Glutamatergic neuron (in vitro differentiated cells): ENCODE measurements around the gene NSUN7. TPM values are rescaled to one million over a fixed set of nuclear protein-coding genes. Genes with fewer than 3 reads are reported as not detected.

ENCODE experiments used
- DNase-seq: peaks from one replicate; pipeline ENCODE4 v3.0.0; 2022
- H3K27ac Mint-ChIP-seq: one replicate; pipeline ENCODE4 v1.8.0; 2020; ENCODE audit warnings: mild to moderate bottlenecking, mixed read lengths, inconsistent platforms; ENCODE audit not compliant: unreplicated experiment
- H3K27me3 Mint-ChIP-seq: one replicate; pipeline ENCODE4 v1.8.0; 2020; ENCODE audit warnings: mild to moderate bottlenecking, moderate library complexity, mixed read lengths, inconsistent platforms; ENCODE audit not compliant: unreplicated experiment
- H3K36me3 Mint-ChIP-seq: one replicate; pipeline ENCODE4 v1.8.0; 2020; ENCODE audit warnings: mild to moderate bottlenecking, mixed read lengths, inconsistent platforms; ENCODE audit not compliant: unreplicated experiment
- H3K4me1 Mint-ChIP-seq: one replicate; pipeline ENCODE4 v1.8.0; 2020; ENCODE audit warnings: mild to moderate bottlenecking, low read depth, mixed read lengths, inconsistent platforms; ENCODE audit not compliant: unreplicated experiment
- H3K4me3 Mint-ChIP-seq: one replicate; pipeline ENCODE4 v1.8.0; 2020; ENCODE audit warnings: mild to moderate bottlenecking, mixed read lengths, inconsistent platforms; ENCODE audit not compliant: unreplicated experiment
- H3K9me3 Mint-ChIP-seq: one replicate; pipeline ENCODE4 v1.8.0; 2020; ENCODE audit warnings: mild to moderate bottlenecking, moderate library complexity, mixed read lengths, inconsistent platforms; ENCODE audit not compliant: unreplicated experiment
- total RNA-seq: library from RNA; stranded (reverse); fragmentation: NEBNext Ultra II Directional; extraction: Animal tissue kit (Norgen Biotek cat#: 25700); gene quantifications from one replicate; pipeline ENCODE4 v1.2.1, GENCODE V29; 2021; ENCODE audit not compliant: unreplicated experiment
- TF ChIP-seq, protein P1 (sequence below): fragments of 200-600 bp; sonication (generic); IDR thresholded peaks from one replicate; pipeline ENCODE4 v1.5.0; 2021; ENCODE audit not compliant: partially characterized antibody, unreplicated experiment

NSUN7 gene
- total RNA-seq, 1 donor from 2014 or later = 0.25 TPM

- TF ChIP-seq, protein P1, sequence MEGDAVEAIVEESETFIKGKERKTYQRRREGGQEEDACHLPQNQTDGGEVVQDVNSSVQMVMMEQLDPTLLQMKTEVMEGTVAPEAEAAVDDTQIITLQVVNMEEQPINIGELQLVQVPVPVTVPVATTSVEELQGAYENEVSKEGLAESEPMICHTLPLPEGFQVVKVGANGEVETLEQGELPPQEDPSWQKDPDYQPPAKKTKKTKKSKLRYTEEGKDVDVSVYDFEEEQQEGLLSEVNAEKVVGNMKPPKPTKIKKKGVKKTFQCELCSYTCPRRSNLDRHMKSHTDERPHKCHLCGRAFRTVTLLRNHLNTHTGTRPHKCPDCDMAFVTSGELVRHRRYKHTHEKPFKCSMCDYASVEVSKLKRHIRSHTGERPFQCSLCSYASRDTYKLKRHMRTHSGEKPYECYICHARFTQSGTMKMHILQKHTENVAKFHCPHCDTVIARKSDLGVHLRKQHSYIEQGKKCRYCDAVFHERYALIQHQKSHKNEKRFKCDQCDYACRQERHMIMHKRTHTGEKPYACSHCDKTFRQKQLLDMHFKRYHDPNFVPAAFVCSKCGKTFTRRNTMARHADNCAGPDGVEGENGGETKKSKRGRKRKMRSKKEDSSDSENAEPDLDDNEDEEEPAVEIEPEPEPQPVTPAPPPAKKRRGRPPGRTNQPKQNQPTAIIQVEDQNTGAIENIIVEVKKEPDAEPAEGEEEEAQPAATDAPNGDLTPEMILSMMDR = no peak
- Mint-ChIP-seq H3K4me3 (no peak overlapping the region), H3K27ac (no peak overlapping the region), H3K27me3 (no peaks in the 10 kb centered on the region), H3K9me3 (no peaks in the 10 kb centered on the region), H3K36me3 (no peaks in the 10 kb centered on the region), H3K4me1 (no peaks in the 10 kb centered on the region)
- DNase-seq = no peak
Measured at GRCh38 chr4:40728333-40728732, 21.4 kb upstream of the NSUN7 start.

DNA sequence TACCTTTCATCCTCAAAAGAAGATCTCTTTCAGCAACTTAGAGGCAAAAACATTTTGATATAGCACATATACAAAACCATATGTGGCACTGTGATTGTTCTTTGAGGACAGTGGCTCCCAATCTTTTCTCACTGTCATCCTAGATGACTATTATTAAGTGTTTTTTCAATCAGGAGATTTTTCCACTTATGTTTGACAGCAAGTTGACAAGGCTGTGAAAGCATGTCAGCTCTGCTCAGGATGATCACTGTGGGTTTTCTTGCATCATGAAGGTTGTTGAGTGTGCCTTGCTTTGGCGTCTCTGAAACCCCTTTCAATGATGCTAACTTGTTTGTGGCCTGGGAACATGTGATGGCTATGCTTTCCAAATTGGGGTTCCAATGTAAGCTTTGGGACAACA is 20.2 kb upstream of the NSUN7 start:
- H3K27me3 Mint-ChIP-seq = no peaks in the 10 kb centered on the region

DNA sequence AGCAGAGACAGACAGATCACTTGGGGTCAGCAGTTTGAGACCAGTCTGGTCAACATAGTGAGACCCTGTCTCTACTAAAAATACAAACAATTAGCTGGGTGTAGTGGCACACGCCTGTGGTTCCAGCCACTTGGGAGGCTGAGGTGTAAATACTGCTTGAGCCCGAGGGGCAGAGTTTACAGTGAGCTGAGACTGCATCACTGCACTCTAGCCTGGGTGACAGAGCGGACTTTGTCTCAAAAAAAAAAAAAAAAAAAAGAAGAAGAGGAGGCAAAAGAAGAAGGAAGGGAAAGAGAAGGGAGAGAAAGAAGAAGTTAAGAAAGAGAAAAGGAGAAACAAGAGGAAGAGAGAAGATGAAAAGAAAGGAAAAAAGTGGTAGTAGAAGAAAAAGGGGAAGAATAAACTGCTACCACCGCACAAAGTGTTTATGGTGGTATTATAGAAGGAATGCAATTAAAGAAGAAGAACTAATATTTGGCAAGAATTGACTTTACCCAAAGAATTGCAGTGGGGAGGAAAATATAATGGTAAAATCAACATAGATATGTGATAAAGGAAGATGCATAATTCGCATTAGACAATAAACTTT is 19.6 kb upstream of the NSUN7 start:
- Mint-ChIP-seq H3K4me3 (no peak overlapping the region), H3K36me3 (no peaks in the 10 kb centered on the region), H3K9me3 (no peaks in the 10 kb centered on the region), H3K27ac (no peak overlapping the region), H3K4me1 (no peaks in the 10 kb centered on the region), H3K27me3 (no peaks in the 10 kb centered on the region)
- DNase-seq = no peak
- TF ChIP-seq, protein P1 = no peak

More for the DNA sequence above, 20.2 kb upstream of the NSUN7 start:
- no peak for DNase-seq
- H3K36me3 Mint-ChIP-seq = no peaks in the 10 kb centered on the region
- no peak overlapping the region for H3K27ac Mint-ChIP-seq
- H3K4me3 Mint-ChIP-seq = no peak overlapping the region
- TF ChIP-seq, protein P1 = no peak
- no peaks in the 10 kb centered on the region for H3K4me1 Mint-ChIP-seq
- H3K9me3 Mint-ChIP-seq = no peaks in the 10 kb centered on the region

GRCh38 chr4:40731361-40731760 is 18.4 kb upstream of the NSUN7 start:
- H3K36me3 Mint-ChIP-seq = no peaks in the 10 kb centered on the region
- H3K4me3 Mint-ChIP-seq = no peak overlapping the region
- DNase-seq = no peak
- H3K4me1 Mint-ChIP-seq = no peaks in the 10 kb centered on the region
- H3K9me3 Mint-ChIP-seq = no peaks in the 10 kb centered on the region
- H3K27ac Mint-ChIP-seq = no peak overlapping the region
- no peaks in the 10 kb centered on the region for H3K27me3 Mint-ChIP-seq
- TF ChIP-seq, protein P1 = no peak

- Mint-ChIP-seq H3K27me3 (no peaks in the 10 kb centered on the region), H3K4me3 (no peak overlapping the region), H3K27ac (no peak overlapping the region), H3K9me3 (no peaks in the 10 kb centered on the region), H3K4me1 (no peaks in the 10 kb centered on the region), H3K36me3 (no peaks in the 10 kb centered on the region)
- TF ChIP-seq, protein P1 = no peak
- no peak for DNase-seq
Measured at GRCh38 chr4:40731792-40732245, 17.9 kb upstream of the NSUN7 start.
